Brain microvascular endothelial cell (primary cell): ENCODE measurements around the gene LRRFIP2.

Experiments used
- DNase-seq: peaks from one replicate; pipeline ENCODE4 v3.0.0-alpha.2; 2020
- H3K27ac ChIP-seq: fragments of 250-450 bp; sonication (Bioruptor Pico); 2 replicates; pipeline ENCODE4 v1.5.1; 2020; ENCODE audit warnings: mild to moderate bottlenecking, moderate library complexity
- H3K27me3 ChIP-seq: fragments of 250-450 bp; sonication (Bioruptor Pico); replicated peaks from 2 replicates; pipeline ENCODE4 v1.5.1; 2020; ENCODE audit warnings: mild to moderate bottlenecking
- H3K36me3 ChIP-seq: fragments of 250-450 bp; sonication (Bioruptor Pico); replicated peaks from 2 replicates; pipeline ENCODE4 v1.5.1; 2020; ENCODE audit warnings: mild to moderate bottlenecking
- H3K4me3 ChIP-seq: 2 replicates; pipeline ENCODE4 v1.5.1; 2011; ENCODE audit warnings: low read depth, mild to moderate bottlenecking, control low read depth, low read length, moderate library complexity
- in situ Hi-C: cut with HindIII; loops from 2 replicates; pipeline ENCODE4 v1.10.0; 2017; ENCODE audit warnings: low sequenced_read_pairs, low pct_ligation_motif_present
- TF ChIP-seq, protein P1 (sequence below): IDR thresholded peaks from 2 replicates; pipeline ENCODE4 v1.5.1; 2011; ENCODE audit warnings: low read depth, mild to moderate bottlenecking, moderate library complexity, low read length, control low read depth, inconsistent platforms; ENCODE audit errors: missing control alignments

Gene LRRFIP2

DNA sequence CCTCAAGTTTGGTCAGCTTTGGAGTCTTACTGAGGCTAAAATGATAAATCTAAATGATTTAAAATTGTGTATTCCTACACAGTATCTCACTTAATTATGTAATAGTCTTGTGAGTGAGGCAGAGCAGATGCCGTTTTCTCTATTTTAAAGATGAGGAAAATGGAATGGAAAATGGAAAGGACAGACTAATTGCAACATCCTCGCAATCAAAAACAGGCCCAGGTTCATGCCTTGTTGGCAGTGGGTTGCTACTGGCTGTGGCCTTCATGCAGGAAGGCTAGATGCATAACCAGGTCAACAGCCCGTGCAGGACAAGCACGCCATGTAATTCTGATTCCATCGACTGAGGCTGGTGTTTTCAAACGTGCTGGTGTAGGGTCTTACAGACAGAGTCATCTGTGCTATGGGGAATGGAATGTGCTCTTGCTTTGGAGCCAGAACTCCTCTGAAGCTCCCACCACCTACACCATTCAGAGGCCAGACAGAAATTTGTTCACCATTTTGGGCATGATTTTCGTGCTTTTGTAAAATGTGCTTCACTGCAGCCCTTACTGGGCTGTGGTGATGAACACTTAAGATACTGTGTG is 143.2 kb downstream of the LRRFIP2 start:
- no peak overlapping the region for H3K27ac ChIP-seq
- TF ChIP-seq, protein P1, sequence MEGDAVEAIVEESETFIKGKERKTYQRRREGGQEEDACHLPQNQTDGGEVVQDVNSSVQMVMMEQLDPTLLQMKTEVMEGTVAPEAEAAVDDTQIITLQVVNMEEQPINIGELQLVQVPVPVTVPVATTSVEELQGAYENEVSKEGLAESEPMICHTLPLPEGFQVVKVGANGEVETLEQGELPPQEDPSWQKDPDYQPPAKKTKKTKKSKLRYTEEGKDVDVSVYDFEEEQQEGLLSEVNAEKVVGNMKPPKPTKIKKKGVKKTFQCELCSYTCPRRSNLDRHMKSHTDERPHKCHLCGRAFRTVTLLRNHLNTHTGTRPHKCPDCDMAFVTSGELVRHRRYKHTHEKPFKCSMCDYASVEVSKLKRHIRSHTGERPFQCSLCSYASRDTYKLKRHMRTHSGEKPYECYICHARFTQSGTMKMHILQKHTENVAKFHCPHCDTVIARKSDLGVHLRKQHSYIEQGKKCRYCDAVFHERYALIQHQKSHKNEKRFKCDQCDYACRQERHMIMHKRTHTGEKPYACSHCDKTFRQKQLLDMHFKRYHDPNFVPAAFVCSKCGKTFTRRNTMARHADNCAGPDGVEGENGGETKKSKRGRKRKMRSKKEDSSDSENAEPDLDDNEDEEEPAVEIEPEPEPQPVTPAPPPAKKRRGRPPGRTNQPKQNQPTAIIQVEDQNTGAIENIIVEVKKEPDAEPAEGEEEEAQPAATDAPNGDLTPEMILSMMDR, result no peak
- no peaks in the 10 kb centered on the region for H3K27me3 ChIP-seq
- DNase-seq, result no peak
- in situ Hi-C loops, result loop anchor here (25.0 kb wide), 1 partner anchor 181 kb away; no protein-coding TSS in a partner anchor
- no peak overlapping the region for H3K4me3 ChIP-seq
- peaks cover 20% of the 10 kb centered on the region for H3K36me3 ChIP-seq

DNA sequence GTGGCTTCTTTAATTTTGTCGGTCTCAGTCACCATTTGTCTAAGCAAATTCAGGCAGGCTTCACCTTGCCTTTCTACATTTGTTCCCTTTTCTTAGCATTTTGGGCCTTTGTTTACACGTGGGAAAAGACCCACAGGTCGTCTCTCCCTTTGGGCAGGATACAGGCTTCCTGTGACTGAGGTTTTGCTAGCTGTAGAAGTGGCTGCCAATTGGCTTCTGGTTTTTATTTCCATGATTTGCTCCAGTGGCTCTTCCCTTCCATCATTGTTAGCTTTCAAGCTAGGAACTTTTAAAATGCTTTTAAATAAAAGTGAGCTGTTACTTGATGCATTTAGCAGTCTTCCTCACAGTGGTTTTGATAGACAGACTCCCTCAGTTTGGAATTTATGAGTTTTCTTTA is 143.8 kb downstream of the LRRFIP2 start:
- Histone ChIP-seq H3K27me3 (no peaks in the 10 kb centered on the region), H3K4me3 (no peak overlapping the region), H3K27ac (no peak overlapping the region), H3K36me3 (peaks cover 23% of the 10 kb centered on the region)
- no peak for DNase-seq
- TF ChIP-seq, protein P1, result no peak
- in situ Hi-C loops, result loop anchor here (25.0 kb wide), 1 partner anchor 182 kb away; no protein-coding TSS in a partner anchor

DNA sequence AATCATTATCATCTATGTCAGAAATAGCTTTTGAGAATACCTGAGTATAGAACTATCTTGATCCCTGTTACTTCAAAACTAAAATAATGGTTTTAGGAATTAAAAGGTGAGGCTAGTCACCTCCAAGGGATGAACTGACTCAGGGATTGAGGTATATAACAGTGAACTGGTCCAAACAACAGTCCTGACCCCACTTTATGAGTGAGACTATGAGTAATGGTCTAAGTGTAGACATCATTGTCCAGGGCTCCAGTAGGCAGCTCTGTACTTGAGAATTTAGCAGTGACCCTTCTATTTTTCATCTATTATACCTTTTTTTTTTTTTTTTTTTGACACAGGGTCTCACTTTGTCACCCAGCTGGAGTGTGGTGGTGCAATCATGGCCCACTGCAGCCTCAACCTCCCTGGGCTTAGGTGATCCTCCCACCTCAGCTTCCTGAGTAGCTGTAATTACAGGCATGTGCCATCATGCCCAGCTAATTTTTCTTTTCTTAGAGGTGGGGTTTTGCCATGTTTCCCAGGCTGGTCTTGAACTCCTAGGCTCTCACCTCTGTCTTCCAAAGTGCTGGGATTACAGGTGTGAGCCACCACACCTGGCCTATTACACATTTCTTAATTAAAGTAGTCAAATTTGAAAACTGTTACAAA is 144.7 kb downstream of the LRRFIP2 start:
- no peak for DNase-seq
- Histone ChIP-seq H3K27me3 (no peaks in the 10 kb centered on the region), H3K36me3 (peaks cover 24% of the 10 kb centered on the region), H3K27ac (no peak overlapping the region), H3K4me3 (no peak overlapping the region)
- TF ChIP-seq, protein P1, result no peak
- in situ Hi-C loops, result loop anchor here (25.0 kb wide), 1 partner anchor 183 kb away; no protein-coding TSS in a partner anchor

DNA sequence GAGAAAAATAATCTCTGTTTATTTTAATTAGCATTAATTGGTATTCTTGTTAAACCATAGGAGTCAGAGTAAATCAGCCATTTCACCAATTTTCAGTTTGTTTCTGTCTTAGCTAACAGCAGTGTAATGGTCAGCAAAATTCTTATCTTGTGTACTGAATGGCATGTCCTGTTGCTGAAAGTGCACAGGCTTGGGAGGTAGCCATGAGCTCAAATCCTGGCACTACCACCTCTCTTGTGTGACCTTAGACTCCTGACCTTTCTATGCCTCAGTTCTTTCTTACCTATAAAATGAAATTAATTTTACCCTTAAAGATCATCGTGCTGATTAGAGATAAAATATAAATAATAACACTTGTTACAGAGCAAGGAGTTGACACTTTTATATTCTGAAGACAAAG is 145.3 kb downstream of the LRRFIP2 start:
- in situ Hi-C loops, result loop anchor here (25.0 kb wide), 1 partner anchor 183 kb away; no protein-coding TSS in a partner anchor
- no peak overlapping the region for H3K4me3 ChIP-seq
- H3K36me3 ChIP-seq, result peaks cover 27% of the 10 kb centered on the region
- H3K27ac ChIP-seq, result no peak overlapping the region
- H3K27me3 ChIP-seq, result no peaks in the 10 kb centered on the region
- TF ChIP-seq, protein P1, result no peak
- no peak for DNase-seq

DNA sequence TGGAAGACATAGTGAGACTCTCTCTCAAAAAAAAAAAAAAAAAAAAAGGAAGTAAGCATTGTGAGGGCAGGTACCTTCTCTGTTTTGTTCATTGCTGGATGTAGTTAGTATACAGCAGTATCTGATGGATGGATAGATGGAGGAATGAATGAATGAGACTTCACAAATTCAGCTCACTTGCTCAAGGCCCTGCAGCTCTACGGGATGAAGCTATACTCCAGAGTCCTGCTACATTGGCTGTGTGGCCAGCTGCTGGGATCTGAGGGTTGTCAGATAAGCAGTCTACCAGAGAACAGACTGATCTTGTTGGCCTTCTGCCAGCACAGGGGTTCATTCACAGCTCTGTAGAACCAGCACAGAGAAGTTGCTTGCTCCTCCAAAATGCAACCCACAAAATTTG is 146.1 kb downstream of the LRRFIP2 start:
- in situ Hi-C loops, result loop anchor here (25.0 kb wide), 1 partner anchor 184 kb away; no protein-coding TSS in a partner anchor
- Histone ChIP-seq H3K4me3 (no peak overlapping the region), H3K27me3 (no peaks in the 10 kb centered on the region), H3K36me3 (peaks cover 30% of the 10 kb centered on the region), H3K27ac (no peak overlapping the region)
- no peak for DNase-seq
- TF ChIP-seq, protein P1, result no peak
